Urothelium cell line (cell line): ENCODE results near the gene NIT2.
"Not testable (repeated sequence)": the region's sequence is repeated elsewhere in the genome, so short reads cannot be mapped to it uniquely, and the experiment has no call there.

ENCODE experiments used
- DNase-seq: peaks from one replicate; pipeline ENCODE4 v3.0.0; 2011; ENCODE audit warnings: low spot score, mixed read lengths
- FAIRE-seq: peaks from 2 replicates; lab custom pipeline; 2011; peaks lifted over from hg19 to GRCh38; lab: Jason Lieb, UNC

Gene NIT2

GRCh38 chr3:100336229-100336628 is 1.7 kb downstream of the NIT2 start:
- FAIRE-seq, DNase-seq: not testable (repeated sequence)

- DNase-seq = no peak
- FAIRE-seq = no peak
These were observed 4.4 kb downstream of the NIT2 start for GRCh38 chr3:100338911-100339310.

- FAIRE-seq (no peak), DNase-seq (no peak)
These were observed 5.2 kb downstream of the NIT2 start for GRCh38 chr3:100339786-100340185.

GRCh38 chr3:100340527-100340926 is 6.0 kb downstream of the NIT2 start:
- FAIRE-seq (no peak), DNase-seq (no peak)

GRCh38 chr3:100348727-100349126 is 14.2 kb downstream of the NIT2 start:
- DNase-seq (no peak), FAIRE-seq (no peak)

- FAIRE-seq, DNase-seq: not testable (repeated sequence)
These were observed 17.2 kb downstream of the NIT2 start for GRCh38 chr3:100351770-100352169.

GRCh38 chr3:100352296-100353231 is 18.0 kb downstream of the NIT2 start:
- DNase-seq = no peak
- FAIRE-seq = no peak

GRCh38 chr3:100354850-100355249 is 20.3 kb downstream of the NIT2 start:
- DNase-seq (no peak), FAIRE-seq (no peak)

GRCh38 chr3:100358413-100358812 is 23.9 kb downstream of the NIT2 start:
- no peak for FAIRE-seq

GRCh38 chr3:100359035-100359434 is 24.5 kb downstream of the NIT2 start:
- DNase-seq = no peak
- FAIRE-seq = no peak

More at GRCh38 chr3:100358413-100358812, 23.9 kb downstream of the NIT2 start:
- no peak for DNase-seq

GRCh38 chr3:100360757-100361496 is 26.4 kb downstream of the NIT2 start:
- DNase-seq (no peak), FAIRE-seq (no peak)

- no peak for DNase-seq
- peak; percentile 62 for FAIRE-seq
These were observed 27.3 kb downstream of the NIT2 start for GRCh38 chr3:100361897-100362296.

- DNase-seq (no peak), FAIRE-seq (no peak)
These were observed 29.9 kb downstream of the NIT2 start for GRCh38 chr3:100364421-100364820.

GRCh38 chr3:100366424-100366823 is 31.9 kb downstream of the NIT2 start:
- DNase-seq = no peak

GRCh38 chr3:100368441-100368840 is 33.9 kb downstream of the NIT2 start:
- FAIRE-seq (peak; percentile 79), DNase-seq (no peak)

More at GRCh38 chr3:100366424-100366823, 31.9 kb downstream of the NIT2 start:
- no peak for FAIRE-seq

- FAIRE-seq = no peak
- no peak for DNase-seq
These were observed 36.2 kb downstream of the NIT2 start for GRCh38 chr3:100370756-100371155.

- DNase-seq (no peak), FAIRE-seq (no peak)
These were observed 40.0 kb downstream of the NIT2 start for GRCh38 chr3:100374521-100374920.

GRCh38 chr3:100376301-100376700 is 41.7 kb downstream of the NIT2 start:
- DNase-seq (no peak), FAIRE-seq (no peak)

GRCh38 chr3:100384733-100385525 is 50.4 kb downstream of the NIT2 start:
- no peak for DNase-seq
- FAIRE-seq = no peak

- DNase-seq (no peak), FAIRE-seq (no peak)
These were observed 52.0 kb downstream of the NIT2 start for GRCh38 chr3:100386437-100387074.
